GM18517 (cell line): Measurements from ENCODE around the gene ICAM1.
"Not testable (repeated sequence)": the region's sequence is repeated elsewhere in the genome, so short reads cannot be mapped to it uniquely, and the experiment has no call there.

Experiments used
- ATAC-seq: cut with Tn5 transposase; IDR thresholded peaks from one replicate; pipeline ENCODE4 v1.9.1; 2021; ENCODE audit warnings: mild to moderate bottlenecking, moderate library complexity; ENCODE audit not compliant: unreplicated experiment

The ICAM1 gene

GRCh38 chr19:10270616-10271394, at the start of gene ICAM1:
Gene ICAM1, plus strand, starts transcription at chr19:10271120. Its CDS starts 40 bp downstream, at chr19:10271160.
- ATAC-seq: peak; percentile 47

- no peak for ATAC-seq
Measured at GRCh38 chr19:10222201-10222890, 48.6 kb upstream of the ICAM1 start.

GRCh38 chr19:10223488-10224213, 47.3 kb upstream of the ICAM1 start:
- ATAC-seq: no peak

- ATAC-seq: no peak
Measured at GRCh38 chr19:10224337-10224736, 46.6 kb upstream of the ICAM1 start.

- no peak for ATAC-seq
Measured at GRCh38 chr19:10226021-10226375, 44.9 kb upstream of the ICAM1 start.

- no peak for ATAC-seq
Measured at GRCh38 chr19:10226376-10227025, 44.4 kb upstream of the ICAM1 start.

GRCh38 chr19:10227026-10227971, 43.6 kb upstream of the ICAM1 start:
- ATAC-seq: no peak

GRCh38 chr19:10228393-10228792, 42.5 kb upstream of the ICAM1 start:
- no peak for ATAC-seq

- ATAC-seq: no peak
Measured at GRCh38 chr19:10228920-10229319, 42.0 kb upstream of the ICAM1 start.

GRCh38 chr19:10230173-10230860, 40.6 kb upstream of the ICAM1 start:
- no peak for ATAC-seq

GRCh38 chr19:10230861-10231611, 39.9 kb upstream of the ICAM1 start, which contains the start of gene S1PR2:
Gene S1PR2, minus strand, starts transcription at chr19:10231331. Its CDS starts 6,426 bp downstream, at chr19:10224905.
- no peak for ATAC-seq

- ATAC-seq: no peak
Measured at GRCh38 chr19:10231612-10232228, 39.2 kb upstream of the ICAM1 start.

GRCh38 chr19:10233946-10234345, 37.0 kb upstream of the ICAM1 start:
- no peak for ATAC-seq

GRCh38 chr19:10235003-10235402, 35.9 kb upstream of the ICAM1 start:
- no peak for ATAC-seq

- not testable (repeated sequence) for ATAC-seq
Measured at GRCh38 chr19:10235409-10235808, 35.5 kb upstream of the ICAM1 start.

- no peak for ATAC-seq
Measured at GRCh38 chr19:10237702-10238101, 33.2 kb upstream of the ICAM1 start.

- ATAC-seq: no peak
Measured at GRCh38 chr19:10238172-10238783, 32.6 kb upstream of the ICAM1 start.
